A673 (cell line): Measurements from ENCODE around the gene NPPA. TPM values are rescaled to one million over a fixed set of nuclear protein-coding genes. Genes with fewer than 3 reads are reported as not detected.

ENCODE experiments used
- BruUV-seq: library from RNA; stranded (reverse); fragments of 400-500 nt; replicated peaks from 2 replicates; lab custom pipeline; 2021; lab: Mats Ljungman, UMichigan
- CTCF ChIA-PET: fragments of 300-600 bp; sonication (Branson Sonifier 250); formaldehyde crosslinking; loops from one replicate; lab custom pipeline; 2022; ENCODE audit warnings: antibody characterized with exemption; lab: Charles Lee
- POLR2A ChIA-PET: fragments of 300-600 bp; sonication (Branson Sonifier 250); formaldehyde crosslinking; loops from one replicate; lab custom pipeline; 2022; ENCODE audit warnings: antibody characterized with exemption; ENCODE audit not compliant: low non-redundant PET; lab: Charles Lee
- DNase-seq: peaks from one replicate; pipeline ENCODE4 v3.0.0-alpha.2; 2015; ENCODE audit warnings: low spot score
- H3K27ac ChIP-seq: fragments of 200-600 bp; sonication (generic); 2 replicates; pipeline ENCODE4 v1.5.1; 2016; ENCODE audit warnings: mixed run types, low read depth, mild to moderate bottlenecking, mixed read lengths, antibody characterized with exemption, low read length; ENCODE audit not compliant: poor library complexity, severe bottlenecking
- H3K27me3 ChIP-seq: fragments of 200-600 bp; sonication (generic); replicated peaks from 2 replicates; pipeline ENCODE4 v1.6.1; 2017; ENCODE audit warnings: mixed run types, low read depth, mild to moderate bottlenecking, mixed read lengths, antibody characterized with exemption, low read length; ENCODE audit not compliant: insufficient read depth, poor library complexity
- H3K36me3 ChIP-seq: fragments of 200-600 bp; sonication (generic); 2 replicates; pipeline ENCODE4 v1.6.1; 2016; ENCODE audit warnings: mixed run types, mild to moderate bottlenecking, mixed read lengths, antibody characterized with exemption, low read length; ENCODE audit not compliant: insufficient read depth, poor library complexity, severe bottlenecking
- H3K4me1 ChIP-seq: fragments of 200-600 bp; sonication (generic); 2 replicates; pipeline ENCODE4 v1.6.1; 2017; ENCODE audit warnings: mixed run types, mild to moderate bottlenecking, mixed read lengths, antibody characterized with exemption, low read length; ENCODE audit not compliant: insufficient read depth, poor library complexity, severe bottlenecking
- H3K4me3 ChIP-seq: fragments of 200-600 bp; sonication (generic); 2 replicates; pipeline ENCODE4 v1.5.1; 2016; ENCODE audit warnings: low read depth, mixed run types, mild to moderate bottlenecking, mixed read lengths, low read length; ENCODE audit not compliant: poor library complexity, severe bottlenecking
- H3K9me3 ChIP-seq: fragments of 200-600 bp; sonication (generic); 2 replicates; pipeline ENCODE4 v1.6.1; 2016; ENCODE audit warnings: mixed run types, low read depth, mild to moderate bottlenecking, mixed read lengths, antibody characterized with exemption, low read length; ENCODE audit not compliant: poor library complexity, severe bottlenecking
- EZH2 ChIP-seq: fragments of 200-600 bp; sonication (generic); IDR thresholded peaks from 2 replicates; pipeline ENCODE4 v1.6.1; 2017; ENCODE audit warnings: borderline replicate concordance, low read depth, mild to moderate bottlenecking, mixed read lengths, antibody characterized with exemption, low read length; ENCODE audit not compliant: poor library complexity, severe bottlenecking
- intact Hi-C: fragments of 100-400 bp; cut with micrococcal nuclease; formaldehyde crosslinking; loops from one replicate; pipeline ENCODE4 v1.10.0; 2022; ENCODE audit not compliant: unreplicated experiment
- total RNA-seq: library from RNA; stranded (reverse); gene quantifications from 2 replicates; pipeline ENCODE4 v1.2.3, GENCODE V29; 2021
- TF ChIP-seq, protein P1 (sequence below): fragments of 300-800, 200-600 bp; sonication (generic); conservative IDR thresholded peaks from 2 replicates; pipeline ENCODE4 v1.5.1; 2017; ENCODE audit warnings: low read depth, mild to moderate bottlenecking, antibody characterized with exemption, low read length, moderate library complexity, mixed read lengths

Gene NPPA
- total RNA-seq, 1 experiment from 2014 or later: not detected

DNA sequence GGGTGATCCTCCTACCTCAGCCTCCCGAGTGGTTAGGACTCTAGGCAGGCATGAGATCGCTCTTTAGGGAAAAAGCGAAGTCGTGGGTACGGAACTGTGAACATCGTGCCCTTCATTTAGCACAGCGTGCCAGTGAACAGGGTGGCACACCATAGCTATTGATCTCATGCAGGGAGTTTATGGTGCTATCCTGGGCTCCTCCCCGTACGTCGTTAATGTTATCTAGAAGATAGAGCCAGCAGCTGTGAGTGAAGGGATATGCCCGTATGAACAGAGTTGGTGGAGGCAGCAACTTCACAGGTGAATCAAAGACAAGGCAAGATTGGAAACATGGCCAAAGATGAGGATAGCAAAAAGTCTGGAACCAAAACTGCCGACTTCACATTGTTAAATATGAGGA, 30.4 kb downstream of the NPPA start:
- CTCF ChIA-PET: no interaction called here

GRCh38 chr1:11813021-11813420, 34.6 kb downstream of the NPPA start:
- H3K9me3 ChIP-seq: no peaks in the 10 kb centered on the region
- H3K4me3 ChIP-seq: no peak overlapping the region
- TF ChIP-seq, protein P1, sequence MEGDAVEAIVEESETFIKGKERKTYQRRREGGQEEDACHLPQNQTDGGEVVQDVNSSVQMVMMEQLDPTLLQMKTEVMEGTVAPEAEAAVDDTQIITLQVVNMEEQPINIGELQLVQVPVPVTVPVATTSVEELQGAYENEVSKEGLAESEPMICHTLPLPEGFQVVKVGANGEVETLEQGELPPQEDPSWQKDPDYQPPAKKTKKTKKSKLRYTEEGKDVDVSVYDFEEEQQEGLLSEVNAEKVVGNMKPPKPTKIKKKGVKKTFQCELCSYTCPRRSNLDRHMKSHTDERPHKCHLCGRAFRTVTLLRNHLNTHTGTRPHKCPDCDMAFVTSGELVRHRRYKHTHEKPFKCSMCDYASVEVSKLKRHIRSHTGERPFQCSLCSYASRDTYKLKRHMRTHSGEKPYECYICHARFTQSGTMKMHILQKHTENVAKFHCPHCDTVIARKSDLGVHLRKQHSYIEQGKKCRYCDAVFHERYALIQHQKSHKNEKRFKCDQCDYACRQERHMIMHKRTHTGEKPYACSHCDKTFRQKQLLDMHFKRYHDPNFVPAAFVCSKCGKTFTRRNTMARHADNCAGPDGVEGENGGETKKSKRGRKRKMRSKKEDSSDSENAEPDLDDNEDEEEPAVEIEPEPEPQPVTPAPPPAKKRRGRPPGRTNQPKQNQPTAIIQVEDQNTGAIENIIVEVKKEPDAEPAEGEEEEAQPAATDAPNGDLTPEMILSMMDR: no peak
- TF ChIP-seq EZH2: no peak
- H3K27me3 ChIP-seq: no peaks in the 10 kb centered on the region
- no peak overlapping the region for H3K27ac ChIP-seq
- peaks cover 5% of the 10 kb centered on the region for H3K4me1 ChIP-seq
- H3K36me3 ChIP-seq: peaks cover 76% of the 10 kb centered on the region
- no TSS peak for BruUV-seq
- CTCF ChIA-PET: no interaction called here
- POLR2A ChIA-PET: no interaction called here
- no peak for DNase-seq
- intact Hi-C loops: no loop called here

More for the DNA sequence above, 30.4 kb downstream of the NPPA start:
- POLR2A ChIA-PET: no interaction called here
- no peaks in the 10 kb centered on the region for H3K4me1 ChIP-seq
- intact Hi-C loops: no loop called here
- H3K4me3 ChIP-seq: no peak overlapping the region
- no peaks in the 10 kb centered on the region for H3K9me3 ChIP-seq
- H3K27me3 ChIP-seq: no peaks in the 10 kb centered on the region
- BruUV-seq: no TSS peak
- TF ChIP-seq, protein P1: no peak
- no peak for TF ChIP-seq EZH2
- peaks cover 69% of the 10 kb centered on the region for H3K36me3 ChIP-seq
- no peak overlapping the region for H3K27ac ChIP-seq
- no peak for DNase-seq

DNA sequence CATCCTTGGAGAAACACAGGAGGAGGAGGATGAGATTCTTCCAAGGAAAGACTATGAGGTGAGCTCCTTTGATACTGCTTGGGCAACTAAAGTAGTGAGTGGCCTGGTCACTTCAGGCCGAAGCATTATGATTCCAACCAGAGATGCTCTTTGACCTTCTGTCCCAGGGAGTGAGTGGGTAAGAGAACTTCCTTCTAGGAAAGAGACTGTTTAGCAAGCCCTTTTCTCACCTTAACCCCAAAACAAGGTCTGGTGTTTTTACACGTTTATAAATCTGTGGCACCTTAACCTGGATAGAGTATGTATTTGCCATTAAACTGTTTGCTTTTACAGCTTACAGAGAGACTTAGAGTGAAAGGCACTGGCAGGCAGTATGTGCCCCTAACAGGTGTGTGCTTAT, 40.5 kb downstream of the NPPA start:
- no TSS peak for BruUV-seq
- peaks cover 42% of the 10 kb centered on the region for H3K4me1 ChIP-seq
- no peak for TF ChIP-seq EZH2
- TF ChIP-seq, protein P1: no peak
- H3K4me3 ChIP-seq: peak overlapping the region; percentile 79
- CTCF ChIA-PET: interaction anchor here (0.6 kb wide), 1 partner anchor 60 kb away, joined by 3 read pairs; no protein-coding TSS in a partner anchor
- no peaks in the 10 kb centered on the region for H3K27me3 ChIP-seq
- H3K9me3 ChIP-seq: no peaks in the 10 kb centered on the region
- DNase-seq: no peak
- POLR2A ChIA-PET: interaction anchor here (0.6 kb wide), 1 partner anchor 137 kb away, joined by 3 read pairs; no protein-coding TSS in a partner anchor
- peak overlapping the region; percentile 88 for H3K27ac ChIP-seq
- H3K36me3 ChIP-seq: peaks cover 48% of the 10 kb centered on the region
- intact Hi-C loops: loop anchor here (5.0 kb wide), 1 partner anchor 125 kb away; the partner anchor contains the start of gene MAD2L2
